Smooth muscle cell (in vitro differentiated cells): ENCODE data around the gene ACBD4. TPM values are rescaled to one million over a fixed set of nuclear protein-coding genes. Genes with fewer than 3 reads are reported as not detected.

ENCODE experiments used
- DNase-seq: peaks from one replicate; lab custom pipeline; 2025; ENCODE audit not compliant: unreplicated experiment; lab: John Stamatoyannopoulos, UW
- H2AFZ ChIP-seq: fragments of 200-600 bp; sonication (generic); 2 replicates; pipeline ENCODE4 v1.6.0; 2016; ENCODE audit warnings: antibody characterized with exemption, low read depth, mild to moderate bottlenecking
- H3F3A ChIP-seq: fragments of 200-600 bp; sonication (generic); 2 replicates; pipeline ENCODE4 v1.6.0; 2017; ENCODE audit warnings: antibody characterized with exemption, low read depth
- H3K27ac ChIP-seq: fragments of 200-600 bp; sonication (generic); 2 replicates; pipeline ENCODE4 v1.5.1; 2016; ENCODE audit warnings: low read depth, mild to moderate bottlenecking
- H3K27me3 ChIP-seq: fragments of 200-600 bp; sonication (generic); 2 replicates; pipeline ENCODE4 v1.6.1; 2016; ENCODE audit warnings: low read depth, mild to moderate bottlenecking
- H3K36me3 ChIP-seq: fragments of 200-600 bp; sonication (generic); 2 replicates; pipeline ENCODE4 v1.5.1; 2016; ENCODE audit warnings: low read depth
- H3K4me1 ChIP-seq: fragments of 200-600 bp; sonication (generic); 2 replicates; pipeline ENCODE4 v1.5.1; 2016; ENCODE audit warnings: low read depth
- H3K4me2 ChIP-seq: fragments of 200-600 bp; sonication (generic); 2 replicates; pipeline ENCODE4 v1.6.0; 2016; ENCODE audit warnings: mild to moderate bottlenecking
- H3K4me3 ChIP-seq: fragments of 200-600 bp; sonication (generic); 2 replicates; pipeline ENCODE4 v1.5.1; 2016; ENCODE audit warnings: mild to moderate bottlenecking
- H3K79me2 ChIP-seq: fragments of 200-600 bp; sonication (generic); 2 replicates; pipeline ENCODE4 v1.6.0; 2016; ENCODE audit warnings: low read depth, mild to moderate bottlenecking
- H3K9ac ChIP-seq: fragments of 200-600 bp; sonication (generic); 2 replicates; pipeline ENCODE4 v1.6.0; 2016; ENCODE audit warnings: low read depth
- H3K9me3 ChIP-seq: fragments of 200-600 bp; sonication (generic); replicated peaks from 2 replicates; pipeline ENCODE4 v1.5.1; 2016; ENCODE audit warnings: low read depth
- H4K20me1 ChIP-seq: fragments of 200-600 bp; sonication (generic); 2 replicates; pipeline ENCODE4 v1.6.0; 2016; ENCODE audit warnings: low read depth
- CTCF ChIP-seq: fragments of 200-600 bp; sonication (generic); IDR thresholded peaks from 2 replicates; pipeline ENCODE4 v1.5.1; 2017; ENCODE audit warnings: borderline replicate concordance, mild to moderate bottlenecking, antibody characterized with exemption; ENCODE audit not compliant: insufficient read depth, poor library complexity, severe bottlenecking
- WGBS: methylation state at CpG from one replicate; pipeline ENCODE4 v1.1.7; 2016; ENCODE audit warnings: low lambda C conversion rate; 5-methylcytosine and 5-hydroxymethylcytosine counted together
- polyA plus RNA-seq: library from polyadenylated mRNA; unstranded; fragments of >200 nt; fragmentation: Nextera tagmentation; extraction: Ambion mirVana; gene quantifications from 2 replicates; pipeline ENCODE4 v1.2.1, GENCODE V29; 2016
- total RNA-seq: library from RNA; depleted of rRNA; stranded (reverse); fragments of >200 nt; gene quantifications from 2 replicates; pipeline ENCODE4 v1.2.3, GENCODE V29; 2014

ACBD4 gene
- total and polyA plus RNA-seq, 2 experiments from 2014 or later = 0.49 to 5.0 TPM

GRCh38 chr17:45096926-45097325 is 38.6 kb upstream of the ACBD4 start:
- Histone ChIP-seq H3K36me3 (peaks cover 3% of the 10 kb centered on the region), H3K4me3 (no peak overlapping the region), H3K27me3 (no peaks in the 10 kb centered on the region), H2AFZ (no peak overlapping the region), H3K4me2 (no peak overlapping the region), H3K4me1 (peaks cover 6% of the 10 kb centered on the region), H3K79me2 (no peaks in the 10 kb centered on the region), H3K9ac (no peak overlapping the region), H3K9me3 (no peaks in the 10 kb centered on the region), H3K27ac (no peak overlapping the region), H4K20me1 (no peaks in the 10 kb centered on the region), H3F3A (peaks cover 14% of the 10 kb centered on the region)
- TF ChIP-seq CTCF = no peak
- WGBS = 92% methylated on average over 11 of the region's 11 CpGs
- no peak for DNase-seq

GRCh38 chr17:45098081-45098868 is 37.2 kb upstream of the ACBD4 start:
- Histone ChIP-seq H3K9me3 (no peaks in the 10 kb centered on the region), H3K27ac (no peak overlapping the region), H3K4me1 (peaks cover 3% of the 10 kb centered on the region), H3K9ac (no peak overlapping the region), H3K4me2 (no peak overlapping the region), H3K36me3 (peaks cover 3% of the 10 kb centered on the region), H3F3A (peaks cover 4% of the 10 kb centered on the region), H3K27me3 (no peaks in the 10 kb centered on the region), H3K79me2 (no peaks in the 10 kb centered on the region), H4K20me1 (no peaks in the 10 kb centered on the region), H2AFZ (no peak overlapping the region), H3K4me3 (no peak overlapping the region)
- WGBS = 92% methylated on average over 13 of the region's 13 CpGs
- DNase-seq = no peak
- no peak for TF ChIP-seq CTCF

GRCh38 chr17:45098869-45099616 is 36.4 kb upstream of the ACBD4 start:
- peak; percentile 82 for TF ChIP-seq CTCF
- Histone ChIP-seq H3K9ac (no peak overlapping the region), H3K9me3 (no peaks in the 10 kb centered on the region), H3K79me2 (no peaks in the 10 kb centered on the region), H3K4me3 (no peak overlapping the region), H3K27ac (no peak overlapping the region), H4K20me1 (no peaks in the 10 kb centered on the region), H2AFZ (no peak overlapping the region), H3K4me2 (no peak overlapping the region), H3K27me3 (no peaks in the 10 kb centered on the region), H3F3A (no peaks in the 10 kb centered on the region), H3K36me3 (peaks cover 3% of the 10 kb centered on the region), H3K4me1 (no peaks in the 10 kb centered on the region)
- DNase-seq = peak; percentile 44
- WGBS = 55% methylated on average over 9 of the region's 9 CpGs

GRCh38 chr17:45101546-45101882 is 34.0 kb upstream of the ACBD4 start:
- Histone ChIP-seq H3K79me2 (no peaks in the 10 kb centered on the region), H3K4me1 (no peaks in the 10 kb centered on the region), H3K36me3 (peaks cover 3% of the 10 kb centered on the region), H3K27ac (peak overlapping the region; percentile 70), H3K4me3 (no peak overlapping the region), H2AFZ (no peak overlapping the region), H3K27me3 (no peaks in the 10 kb centered on the region), H3K9me3 (no peaks in the 10 kb centered on the region), H3F3A (no peaks in the 10 kb centered on the region), H3K4me2 (peak overlapping the region; percentile 4), H4K20me1 (no peaks in the 10 kb centered on the region), H3K9ac (no peak overlapping the region)
- TF ChIP-seq CTCF = no peak
- no peak for DNase-seq
- 79% methylated on average over 9 of the region's 9 CpGs for WGBS
